ENCODE results near the gene CELSR3. TPM values are rescaled to one million over a fixed set of nuclear protein-coding genes. Genes with fewer than 3 reads are reported as not detected.

Gene CELSR3
- total and polyA plus RNA-seq, 2 of the 4 experiments (the other 2 are of a cell fraction) = 0.18 to 0.63 TPM

DNA sequence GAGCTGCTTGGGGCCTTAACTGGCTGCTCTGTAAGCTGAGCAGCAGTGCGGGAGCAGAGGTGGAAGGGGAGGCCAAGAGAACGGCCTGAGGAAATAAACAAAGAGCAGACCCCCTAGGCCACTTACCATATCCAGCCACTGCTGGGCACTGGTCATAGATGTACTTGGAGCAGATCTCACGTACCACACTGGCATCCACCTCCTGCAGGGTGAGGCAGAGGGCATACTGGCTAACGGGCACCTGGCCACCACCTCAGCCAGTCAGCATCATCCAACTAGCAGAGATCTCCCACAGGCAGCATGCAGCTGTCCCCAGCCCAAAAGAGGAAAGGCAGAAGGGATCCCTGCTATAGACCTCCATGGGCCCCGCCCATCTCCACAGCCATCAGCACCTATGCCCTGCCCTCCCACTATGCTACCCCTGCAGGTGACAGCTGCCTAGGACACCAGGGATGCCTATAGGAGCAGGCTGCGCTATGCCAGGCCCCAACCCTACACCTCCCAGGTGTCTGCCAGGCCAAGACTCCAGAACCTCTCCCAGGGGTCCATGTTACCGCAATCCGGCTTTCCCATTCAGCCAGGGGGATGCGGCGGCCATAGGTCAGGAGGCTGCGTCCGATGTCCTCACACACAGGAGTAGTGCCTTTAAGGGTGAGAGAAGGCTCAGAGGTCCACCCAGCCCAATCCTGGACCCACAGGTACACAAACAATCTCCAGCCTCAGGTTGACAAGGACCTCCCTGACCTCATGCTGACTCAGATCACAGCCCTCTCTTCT lies 63.0 kb downstream of the CELSR3 start:
- BruUV-seq (replicated peaks) = no TSS peak
- Histone ChIP-seq H3K79me1 (ENCODE audit: low read depth in 1 of 2, low read length in 2 of 2) (peaks cover 13 to 76% of the 10 kb centered on the region in 2 experiments; a peak in 3 of 4 replicates), H4K8ac (ENCODE audit: low read depth in 2 of 2, low read length in 2 of 2) (peak overlapping the region; percentile 46 to 83), H3K9me1 (ENCODE audit: insufficient read depth, low read length) (peaks cover 38% of the 10 kb centered on the region), H3K27me3 (ENCODE audit: control insufficient read depth, insufficient read depth, low read length) (no peaks in the 10 kb centered on the region), H3K4me3 (ENCODE audit: insufficient read depth, low read depth, low read length) (no peak overlapping the region), H3K36me3 (ENCODE audit: control insufficient read depth, insufficient read depth, low read length) (peaks cover 62% of the 10 kb centered on the region), H2AK9ac (replicated peaks; ENCODE audit: low read depth, low read length, poor library complexity) (peak overlapping the region; percentile 90), H3K4ac (ENCODE audit: low read depth, low read length) (peak overlapping the region; percentile 99), H3K4me2 (ENCODE audit: low read depth, low read length) (no peak overlapping the region), H2AFZ (replicated peaks; ENCODE audit: low read length, poor library complexity) (peak overlapping the region; percentile 54), H3K23ac (ENCODE audit: low read depth, low read length) (peak overlapping the region; percentile 89; the same call in 1 of the 2 replicates), H3K4me1 (ENCODE audit: control insufficient read depth, insufficient read depth, low read length) (peaks cover 47% of the 10 kb centered on the region), H2BK5ac (ENCODE audit: low read depth, low read length, poor library complexity, severe bottlenecking) (peak overlapping the region; percentile 97), H3K9me3 (ENCODE audit: control insufficient read depth, insufficient read depth, low read length) (no peaks in the 10 kb centered on the region), H4K91ac (ENCODE audit: insufficient read depth, low read depth, low read length) (peak overlapping the region; percentile 82), H2BK120ac (ENCODE audit: low read depth, low read length) (peak overlapping the region; percentile 85), H3K9ac (ENCODE audit: low read depth, low read length) (peak overlapping the region; percentile 40; the same call in 1 of the 2 replicates), H3K56ac (ENCODE audit: extremely low read depth, insufficient read depth, low read length) (no peak overlapping the region), H2AK5ac (ENCODE audit: low read depth, low read length) (peak overlapping the region; percentile 96), H4K5ac (ENCODE audit: low read depth, low read length) (peak overlapping the region; percentile 38; the same call in 1 of the 2 replicates), H3K27ac (ENCODE audit: insufficient read depth, low read length) (peak overlapping the region; percentile 94), H2BK15ac (ENCODE audit: low read depth, low read length) (peak overlapping the region; percentile 67; the same call in 2 of the 3 replicates), H3K14ac (replicated peaks; ENCODE audit: low read depth, low read length) (peak overlapping the region; percentile 77), H2BK20ac (ENCODE audit: low read depth, low read length) (peak overlapping the region; percentile 87), H4K20me1 (ENCODE audit: insufficient read depth, low read length) (peaks cover 23% of the 10 kb centered on the region), H3K18ac (ENCODE audit: low read depth, low read length) (peak overlapping the region; percentile 28; the same call in 1 of the 2 replicates)
- TF ChIP-seq BHLHE40 (IDR thresholded peaks at IDR 0.05; ENCODE audit: low read depth, low read length) = no peak
- no peak for TF ChIP-seq MXI1 (IDR thresholded peaks at IDR 0.05; ENCODE audit: borderline replicate concordance, low read depth, low read length)
- no peak for TF ChIP-seq MAFK (IDR thresholded peaks at IDR 0.05; ENCODE audit: low read depth, low read length)
- no peak for TF ChIP-seq POLR2A (IDR thresholded peaks at IDR 0.05; ENCODE audit: low read depth, low read length)
- no peak for TF ChIP-seq SMC3 (IDR thresholded peaks at IDR 0.05; ENCODE audit: low read depth, low read length)
- no peak for TF ChIP-seq CHD1 (IDR thresholded peaks at IDR 0.05; ENCODE audit: low read depth, low read length)
- TF ChIP-seq CEBPB (IDR thresholded peaks at IDR 0.05; ENCODE audit: low read depth, low read length) = no peak
- TF ChIP-seq RCOR1 (IDR thresholded peaks at IDR 0.05; ENCODE audit: insufficient replicate concordance, low read length) = no peak
- DNase-seq (no peak), ATAC-seq (ENCODE audit: low read depth) (no peak)
- in situ Hi-C loops (cut with MboI; ENCODE audit: low sequenced_read_pairs) = no loop called here
- POLR2A ChIA-PET (ENCODE audit: unreplicated experiment) = no interaction called here
- 84% methylated on average over 5 of the region's 12 CpGs; no CpG with 5 or more reads in 1 of the 2 experiments for WGBS, 2 experiments (ENCODE audit: extremely low coverage in 2 of 2, insufficient read length in 1 of 2)
- intact Hi-C loops (cut with micrococcal nuclease) = no loop called here
- CTCF ChIA-PET = interaction anchor here (0.9 kb wide), 1 partner anchor 9 kb away, joined by 3 read pairs; the partner anchor contains the start of gene UQCRC1
- dilution Hi-C loops (cut with HindIII; ENCODE audit: low sequenced_read_pairs, unreplicated experiment) = no loop called here
